Measurements from ENCODE around the gene SYPL2.

DNA sequence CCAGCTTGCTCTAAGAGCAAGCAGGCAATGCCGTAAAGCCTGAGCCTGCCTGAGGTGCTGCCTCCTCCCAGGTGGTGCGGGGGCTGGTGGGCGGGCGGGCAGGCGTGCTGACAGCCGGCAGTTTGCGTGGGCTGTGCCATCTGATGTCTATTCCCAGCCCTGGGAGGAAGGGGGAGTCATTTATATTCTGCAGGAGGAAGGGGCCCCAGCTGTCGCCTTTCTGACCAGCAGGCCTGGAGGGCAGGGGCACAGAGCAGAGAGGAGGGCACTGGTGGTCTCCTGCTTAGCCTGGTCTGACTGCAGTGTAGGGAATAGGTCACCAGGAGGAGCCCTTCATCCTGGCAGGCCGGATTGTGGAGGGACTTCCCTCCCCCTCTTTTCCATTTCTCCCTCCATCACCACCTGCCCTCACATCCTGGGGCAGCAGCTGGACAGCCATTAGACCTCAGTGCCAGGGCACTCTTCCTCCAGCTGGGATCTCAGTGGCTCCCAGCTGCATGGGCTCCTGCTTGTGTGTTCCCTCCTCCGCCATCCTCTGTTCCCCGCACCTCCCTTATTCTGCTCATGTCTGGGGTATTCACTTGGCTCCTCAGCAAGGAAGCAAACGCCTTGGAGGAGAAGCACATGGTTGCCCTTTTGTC lies 31.9 kb downstream of the SYPL2 start:
- TF ChIP-seq, protein P1, sequence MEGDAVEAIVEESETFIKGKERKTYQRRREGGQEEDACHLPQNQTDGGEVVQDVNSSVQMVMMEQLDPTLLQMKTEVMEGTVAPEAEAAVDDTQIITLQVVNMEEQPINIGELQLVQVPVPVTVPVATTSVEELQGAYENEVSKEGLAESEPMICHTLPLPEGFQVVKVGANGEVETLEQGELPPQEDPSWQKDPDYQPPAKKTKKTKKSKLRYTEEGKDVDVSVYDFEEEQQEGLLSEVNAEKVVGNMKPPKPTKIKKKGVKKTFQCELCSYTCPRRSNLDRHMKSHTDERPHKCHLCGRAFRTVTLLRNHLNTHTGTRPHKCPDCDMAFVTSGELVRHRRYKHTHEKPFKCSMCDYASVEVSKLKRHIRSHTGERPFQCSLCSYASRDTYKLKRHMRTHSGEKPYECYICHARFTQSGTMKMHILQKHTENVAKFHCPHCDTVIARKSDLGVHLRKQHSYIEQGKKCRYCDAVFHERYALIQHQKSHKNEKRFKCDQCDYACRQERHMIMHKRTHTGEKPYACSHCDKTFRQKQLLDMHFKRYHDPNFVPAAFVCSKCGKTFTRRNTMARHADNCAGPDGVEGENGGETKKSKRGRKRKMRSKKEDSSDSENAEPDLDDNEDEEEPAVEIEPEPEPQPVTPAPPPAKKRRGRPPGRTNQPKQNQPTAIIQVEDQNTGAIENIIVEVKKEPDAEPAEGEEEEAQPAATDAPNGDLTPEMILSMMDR (IDR thresholded peaks at IDR 0.05; ENCODE audit: control extremely low read depth in 1 of 3, insufficient read depth in 1 of 3, low read depth in 1 of 3, low read length in 3 of 3), result peak; percentile 87 to 90 (median 89)
- TF ChIP-seq SP2 (IDR thresholded peaks at IDR 0.05; ENCODE audit: low read length) (no peak), SIN3A (conservative IDR thresholded peaks at IDR 0.05 in 1 of 2, IDR thresholded peaks at IDR 0.05 in 1 of 2; ENCODE audit: low read depth in 1 of 2, low read length in 2 of 2) (peak in 1 of 2 experiments; percentile 59; a peak in 1 of 4 replicates), BRCA1 (IDR thresholded peaks at IDR 0.05; ENCODE audit: low read depth, low read length) (no peak), SP1 (IDR thresholded peaks at IDR 0.05; ENCODE audit: low read depth, low read length) (no peak), EP300 (IDR thresholded peaks at IDR 0.05; ENCODE audit: borderline replicate concordance in 1 of 2, low read depth in 2 of 2, low read length in 2 of 2) (no peak), EZH2 (IDR thresholded peaks at IDR 0.05; ENCODE audit: low read depth, low read length, severe bottlenecking) (no peak)
- TF ChIP-seq, protein P2, sequence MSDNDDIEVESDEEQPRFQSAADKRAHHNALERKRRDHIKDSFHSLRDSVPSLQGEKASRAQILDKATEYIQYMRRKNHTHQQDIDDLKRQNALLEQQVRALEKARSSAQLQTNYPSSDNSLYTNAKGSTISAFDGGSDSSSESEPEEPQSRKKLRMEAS (IDR thresholded peaks at IDR 0.05), result peak; percentile 61; the same call in 1 of the 2 replicates
